Upper lobe of right lung (tissue), 1 donor: ENCODE data around the gene NPVF. TPM values are rescaled to one million over a fixed set of nuclear protein-coding genes. Genes with fewer than 3 reads are reported as not detected.

ENCODE experiments used
- ATAC-seq: fragments of 200-7000 bp; cut with Tn5 transposase; one replicate; pipeline ENCODE4 v1.9.1; 2020; ENCODE audit warnings: mild to moderate bottlenecking, moderate library complexity
- DNase-seq: peaks from one replicate; pipeline ENCODE4 v3.0.0-alpha.2; 2020
- H3K27ac ChIP-seq: fragments of 200-600 bp; one replicate; pipeline ENCODE4 v1.8.0; 2022
- H3K27me3 ChIP-seq: fragments of 200-600 bp; one replicate; pipeline ENCODE4 v1.8.0; 2022; ENCODE audit warnings: mild to moderate bottlenecking
- H3K36me3 ChIP-seq: fragments of 200-600 bp; one replicate; pipeline ENCODE4 v1.8.0; 2022
- H3K4me1 ChIP-seq: fragments of 200-600 bp; one replicate; pipeline ENCODE4 v1.8.0; 2022
- H3K4me3 ChIP-seq: fragments of 200-600 bp; one replicate; pipeline ENCODE4 v1.8.0; 2022; ENCODE audit warnings: mild to moderate bottlenecking
- H3K9me3 ChIP-seq: fragments of 200-600 bp; one replicate; pipeline ENCODE4 v1.8.0; 2022
- intact Hi-C: fragments of 100-400 bp; cut with DNase I; formaldehyde crosslinking; loops from one replicate; pipeline ENCODE4 v1.11.0; 2022
- total RNA-seq: library from RNA; stranded (reverse); fragmentation: NEBNext Ultra II Directional; extraction: Animal tissue kit (Norgen Biotek cat#: 25700); gene quantifications from one replicate; pipeline ENCODE4 v1.2.1, GENCODE V29; 2021
- TF ChIP-seq, protein P1 (sequence below): fragments of 200-600 bp; IDR thresholded peaks from one replicate; pipeline ENCODE4 v1.8.0; 2022; ENCODE audit warnings: antibody characterized with exemption
- donor health status: DM: no; HTN: yes; CAD: no; lungs with severe emphysema.

The NPVF gene
- total RNA-seq, 1 donor from 2014 or later: not detected

DNA sequence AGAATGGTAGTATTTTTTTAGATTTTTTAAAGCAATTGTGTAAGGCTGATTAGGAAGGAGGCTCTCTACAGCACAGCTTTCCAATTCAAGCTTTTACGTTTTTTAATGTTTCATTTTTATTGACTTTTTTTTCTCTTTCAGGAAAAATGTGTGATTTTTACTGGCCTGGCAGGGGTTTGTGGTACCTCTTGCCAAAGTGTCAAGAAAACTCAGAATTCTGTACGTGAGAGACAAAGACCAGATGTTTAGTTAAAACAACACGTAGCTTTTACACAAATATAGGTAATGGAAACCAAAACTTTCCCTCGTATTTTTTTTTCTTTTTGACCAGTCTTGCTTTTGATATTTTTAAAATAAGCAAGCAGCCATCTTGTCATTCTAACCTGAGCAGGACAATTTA lies 6.0 kb upstream of the NPVF start:
- TF ChIP-seq, protein P1, sequence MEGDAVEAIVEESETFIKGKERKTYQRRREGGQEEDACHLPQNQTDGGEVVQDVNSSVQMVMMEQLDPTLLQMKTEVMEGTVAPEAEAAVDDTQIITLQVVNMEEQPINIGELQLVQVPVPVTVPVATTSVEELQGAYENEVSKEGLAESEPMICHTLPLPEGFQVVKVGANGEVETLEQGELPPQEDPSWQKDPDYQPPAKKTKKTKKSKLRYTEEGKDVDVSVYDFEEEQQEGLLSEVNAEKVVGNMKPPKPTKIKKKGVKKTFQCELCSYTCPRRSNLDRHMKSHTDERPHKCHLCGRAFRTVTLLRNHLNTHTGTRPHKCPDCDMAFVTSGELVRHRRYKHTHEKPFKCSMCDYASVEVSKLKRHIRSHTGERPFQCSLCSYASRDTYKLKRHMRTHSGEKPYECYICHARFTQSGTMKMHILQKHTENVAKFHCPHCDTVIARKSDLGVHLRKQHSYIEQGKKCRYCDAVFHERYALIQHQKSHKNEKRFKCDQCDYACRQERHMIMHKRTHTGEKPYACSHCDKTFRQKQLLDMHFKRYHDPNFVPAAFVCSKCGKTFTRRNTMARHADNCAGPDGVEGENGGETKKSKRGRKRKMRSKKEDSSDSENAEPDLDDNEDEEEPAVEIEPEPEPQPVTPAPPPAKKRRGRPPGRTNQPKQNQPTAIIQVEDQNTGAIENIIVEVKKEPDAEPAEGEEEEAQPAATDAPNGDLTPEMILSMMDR: no peak
- ATAC-seq: no peak

DNA sequence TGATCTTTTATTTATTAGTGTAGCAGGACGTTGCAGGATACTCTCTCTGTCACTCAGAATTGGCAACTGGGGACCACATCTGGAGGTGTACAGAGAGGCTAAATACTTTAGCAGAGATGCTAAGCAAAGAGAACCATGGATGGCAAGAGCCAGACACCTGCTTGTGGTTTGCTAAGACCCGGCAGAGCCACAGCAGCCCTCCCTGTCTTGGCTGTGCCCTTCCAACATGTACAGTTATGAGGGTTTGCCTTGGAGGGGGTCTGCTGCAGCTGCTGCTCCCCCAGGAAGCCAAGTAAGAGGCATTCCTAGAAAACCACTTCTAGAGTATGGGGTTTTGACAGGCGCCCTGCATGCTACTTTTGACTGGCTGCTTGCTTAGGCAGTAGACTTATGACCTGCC lies 5.1 kb downstream of the NPVF start:
- DNase-seq: no peak
- H3K36me3 ChIP-seq: no peaks in the 10 kb centered on the region
- H3K4me1 ChIP-seq: no peaks in the 10 kb centered on the region
- TF ChIP-seq, protein P1: no peak
- H3K27me3 ChIP-seq: no peaks in the 10 kb centered on the region
- peak; percentile 10 for ATAC-seq
- no peak overlapping the region for H3K4me3 ChIP-seq
- H3K9me3 ChIP-seq: no peaks in the 10 kb centered on the region
- no peak overlapping the region for H3K27ac ChIP-seq
- intact Hi-C loops: no loop called here

More for the DNA sequence above, 6.0 kb upstream of the NPVF start:
- intact Hi-C loops: no loop called here
- Histone ChIP-seq H3K4me3 (no peak overlapping the region), H3K36me3 (no peaks in the 10 kb centered on the region), H3K4me1 (no peaks in the 10 kb centered on the region), H3K9me3 (no peaks in the 10 kb centered on the region), H3K27me3 (no peaks in the 10 kb centered on the region), H3K27ac (no peak overlapping the region)
- DNase-seq: no peak

DNA sequence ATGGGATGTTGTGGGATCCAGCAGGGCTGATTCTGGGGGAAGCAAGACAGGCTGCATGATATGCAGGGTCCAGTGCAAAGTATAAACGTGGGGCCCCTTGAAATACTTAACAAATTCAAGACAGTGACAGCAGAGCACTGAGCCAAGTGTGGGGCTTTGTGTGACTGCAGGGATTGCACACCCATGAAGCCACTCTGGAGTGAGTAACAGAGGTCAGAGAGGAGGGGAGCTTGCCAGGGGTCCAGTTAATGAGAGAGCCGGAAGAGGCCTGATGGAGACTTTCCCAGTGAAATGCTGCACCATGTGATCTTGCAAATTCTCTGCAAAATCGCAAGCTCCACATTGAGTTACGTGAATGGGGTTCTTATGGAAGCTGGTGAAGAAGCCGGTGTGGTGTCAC lies 5.6 kb downstream of the NPVF start:
- no peaks in the 10 kb centered on the region for H3K36me3 ChIP-seq
- intact Hi-C loops: no loop called here
- H3K9me3 ChIP-seq: no peaks in the 10 kb centered on the region
- TF ChIP-seq, protein P1: no peak
- no peak overlapping the region for H3K27ac ChIP-seq
- no peaks in the 10 kb centered on the region for H3K4me1 ChIP-seq
- no peak for ATAC-seq
- no peak for DNase-seq
- no peak overlapping the region for H3K4me3 ChIP-seq
- H3K27me3 ChIP-seq: no peaks in the 10 kb centered on the region

DNA sequence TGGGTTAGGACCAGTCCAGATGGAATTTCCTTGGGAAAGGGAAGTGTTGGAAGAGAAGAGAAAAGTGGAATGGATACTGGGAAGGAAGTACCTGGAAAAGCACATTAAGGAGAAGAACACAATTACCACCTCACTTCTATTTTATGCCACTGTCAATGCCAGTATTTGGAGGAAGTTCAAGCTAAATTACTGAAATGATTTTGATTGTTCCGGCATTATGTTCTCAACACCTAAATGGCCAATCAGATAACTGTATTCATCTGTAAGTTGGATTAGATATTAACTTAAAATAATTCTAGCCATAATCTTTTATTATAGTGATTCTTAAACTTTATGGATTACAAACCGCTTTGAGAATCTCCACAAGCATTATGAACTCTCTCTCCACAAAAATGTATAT lies 7.3 kb downstream of the NPVF start:
- Histone ChIP-seq H3K4me3 (no peak overlapping the region), H3K27ac (no peak overlapping the region), H3K9me3 (no peaks in the 10 kb centered on the region), H3K36me3 (no peaks in the 10 kb centered on the region), H3K27me3 (no peaks in the 10 kb centered on the region), H3K4me1 (no peaks in the 10 kb centered on the region)
- ATAC-seq: no peak
- TF ChIP-seq, protein P1: no peak
- intact Hi-C loops: no loop called here
- DNase-seq: no peak

DNA sequence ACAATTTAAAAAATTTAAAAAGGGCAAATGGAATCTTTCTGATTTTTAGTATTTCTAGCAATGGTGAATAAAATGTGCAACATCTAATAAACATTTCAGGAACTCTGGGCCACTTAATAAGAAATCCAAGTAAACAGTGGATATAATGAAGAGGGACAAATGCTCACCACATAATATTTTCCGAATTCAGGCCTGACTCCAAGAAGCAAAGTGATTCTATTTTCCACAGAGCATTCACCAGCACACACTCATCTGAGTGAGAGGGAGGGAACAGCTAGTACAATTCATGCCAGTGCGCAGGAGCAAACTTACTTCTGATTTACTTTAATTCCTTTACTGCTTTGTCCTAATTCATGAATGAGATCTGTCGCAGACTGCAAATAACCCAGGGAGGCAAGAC lies 10.1 kb downstream of the NPVF start:
- ATAC-seq: no peak

More for the DNA sequence above, 10.1 kb downstream of the NPVF start:
- Histone ChIP-seq H3K4me1 (no peaks in the 10 kb centered on the region), H3K27me3 (no peaks in the 10 kb centered on the region), H3K27ac (no peak overlapping the region), H3K9me3 (no peaks in the 10 kb centered on the region), H3K4me3 (no peak overlapping the region), H3K36me3 (no peaks in the 10 kb centered on the region)
- DNase-seq: no peak
- intact Hi-C loops: no loop called here
- TF ChIP-seq, protein P1: no peak
